ENCODE results near the gene DDX28.

Gene DDX28

DNA sequence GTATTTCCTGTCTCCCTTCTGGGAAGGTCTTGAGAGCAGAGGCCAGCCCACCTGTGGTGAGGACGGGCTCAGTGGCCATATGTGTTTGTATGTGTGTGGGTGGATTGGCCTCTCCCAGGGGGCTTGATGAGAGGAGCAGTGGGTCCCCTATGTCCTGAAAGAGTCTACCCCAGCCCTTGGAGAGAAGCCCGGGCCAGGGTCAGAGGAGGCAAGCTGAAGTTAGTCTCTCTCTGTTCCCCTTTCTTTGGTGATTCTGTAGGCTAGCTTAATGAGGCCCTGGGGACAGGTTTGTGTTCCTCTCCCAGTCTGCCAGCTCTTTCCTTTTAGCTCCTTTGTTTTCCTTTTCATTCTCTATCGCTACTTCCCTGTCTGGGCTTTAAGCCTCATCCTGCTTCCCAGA is 38.4 kb upstream of the DDX28 start:
- TF ChIP-seq, protein P1, sequence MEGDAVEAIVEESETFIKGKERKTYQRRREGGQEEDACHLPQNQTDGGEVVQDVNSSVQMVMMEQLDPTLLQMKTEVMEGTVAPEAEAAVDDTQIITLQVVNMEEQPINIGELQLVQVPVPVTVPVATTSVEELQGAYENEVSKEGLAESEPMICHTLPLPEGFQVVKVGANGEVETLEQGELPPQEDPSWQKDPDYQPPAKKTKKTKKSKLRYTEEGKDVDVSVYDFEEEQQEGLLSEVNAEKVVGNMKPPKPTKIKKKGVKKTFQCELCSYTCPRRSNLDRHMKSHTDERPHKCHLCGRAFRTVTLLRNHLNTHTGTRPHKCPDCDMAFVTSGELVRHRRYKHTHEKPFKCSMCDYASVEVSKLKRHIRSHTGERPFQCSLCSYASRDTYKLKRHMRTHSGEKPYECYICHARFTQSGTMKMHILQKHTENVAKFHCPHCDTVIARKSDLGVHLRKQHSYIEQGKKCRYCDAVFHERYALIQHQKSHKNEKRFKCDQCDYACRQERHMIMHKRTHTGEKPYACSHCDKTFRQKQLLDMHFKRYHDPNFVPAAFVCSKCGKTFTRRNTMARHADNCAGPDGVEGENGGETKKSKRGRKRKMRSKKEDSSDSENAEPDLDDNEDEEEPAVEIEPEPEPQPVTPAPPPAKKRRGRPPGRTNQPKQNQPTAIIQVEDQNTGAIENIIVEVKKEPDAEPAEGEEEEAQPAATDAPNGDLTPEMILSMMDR (conservative IDR thresholded peaks at IDR 0.05; ENCODE audit: low read length), result no peak
- DNase-seq (ENCODE audit: low read depth), result no peak
- no peak overlapping the region for H3K4me3 ChIP-seq (ENCODE audit: low read length)

DNA sequence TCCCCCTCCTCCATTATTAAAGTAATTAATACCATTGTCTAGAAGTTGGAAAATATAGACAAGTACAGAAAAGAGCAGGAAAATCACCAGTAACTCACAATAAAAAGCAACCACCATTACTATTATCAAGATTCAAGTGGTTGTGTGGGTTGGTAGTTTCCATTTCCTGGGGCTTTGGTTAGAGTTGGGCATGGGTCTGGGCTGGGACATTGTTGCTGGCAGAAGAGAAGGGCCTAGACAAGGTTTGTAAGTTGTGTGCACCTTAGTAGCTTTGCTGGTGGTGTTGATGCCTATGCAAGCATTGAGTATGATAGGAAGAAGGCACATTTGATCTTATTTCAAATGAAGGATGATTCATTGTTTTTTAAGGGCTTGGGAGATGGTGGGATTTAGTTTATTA is 36.8 kb upstream of the DDX28 start:
- no peak overlapping the region for H3K4me3 ChIP-seq (ENCODE audit: low read length)
- TF ChIP-seq, protein P1 (conservative IDR thresholded peaks at IDR 0.05; ENCODE audit: low read length), result no peak
- DNase-seq (ENCODE audit: low read depth), result no peak

DNA sequence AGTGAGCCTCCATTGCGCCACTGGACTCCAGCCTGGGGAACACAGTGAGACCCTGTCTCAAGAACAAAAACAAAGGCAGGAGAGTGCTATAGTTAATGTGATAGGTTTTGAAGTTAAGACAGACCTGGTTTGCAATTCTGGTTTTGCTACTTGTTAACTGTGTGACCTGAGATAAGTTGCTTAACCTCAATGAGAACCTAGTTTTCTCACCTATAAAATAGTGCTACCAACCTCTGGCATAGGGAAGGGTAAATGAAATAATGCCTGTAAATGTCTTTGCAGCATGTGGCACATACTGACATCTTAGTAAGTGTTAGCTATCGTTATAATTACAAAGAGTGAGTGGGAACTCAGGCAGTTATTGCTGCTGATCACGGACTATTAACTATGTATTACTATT is 32.4 kb upstream of the DDX28 start:
- no peak for DNase-seq (ENCODE audit: low read depth)

DNA sequence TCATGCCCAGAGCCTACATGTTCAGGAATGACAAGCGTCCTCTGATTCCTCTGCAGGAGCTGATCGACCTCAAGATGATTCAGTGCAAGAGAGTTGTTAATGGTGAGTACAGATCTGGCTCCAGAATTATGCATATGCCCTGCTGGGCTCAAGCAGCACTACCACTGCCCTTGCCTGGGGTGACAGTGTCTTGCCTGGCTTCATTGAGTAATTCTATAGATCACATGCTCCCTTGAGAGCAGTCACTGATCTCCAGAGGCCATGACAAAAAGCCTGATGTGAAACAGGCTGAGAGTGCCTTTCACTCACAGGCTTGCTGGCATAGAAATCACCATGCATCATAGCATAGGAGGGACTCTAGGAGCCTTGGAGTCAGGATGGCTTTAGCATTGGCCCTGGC is 26.4 kb upstream of the DDX28 start:
- DNase-seq (ENCODE audit: low read depth), result no peak
- no peak overlapping the region for H3K4me3 ChIP-seq (ENCODE audit: low read length)

More for the DNA sequence above, 32.4 kb upstream of the DDX28 start:
- H3K4me3 ChIP-seq (ENCODE audit: low read length), result no peak overlapping the region
- TF ChIP-seq, protein P1 (conservative IDR thresholded peaks at IDR 0.05; ENCODE audit: low read length), result no peak

DNA sequence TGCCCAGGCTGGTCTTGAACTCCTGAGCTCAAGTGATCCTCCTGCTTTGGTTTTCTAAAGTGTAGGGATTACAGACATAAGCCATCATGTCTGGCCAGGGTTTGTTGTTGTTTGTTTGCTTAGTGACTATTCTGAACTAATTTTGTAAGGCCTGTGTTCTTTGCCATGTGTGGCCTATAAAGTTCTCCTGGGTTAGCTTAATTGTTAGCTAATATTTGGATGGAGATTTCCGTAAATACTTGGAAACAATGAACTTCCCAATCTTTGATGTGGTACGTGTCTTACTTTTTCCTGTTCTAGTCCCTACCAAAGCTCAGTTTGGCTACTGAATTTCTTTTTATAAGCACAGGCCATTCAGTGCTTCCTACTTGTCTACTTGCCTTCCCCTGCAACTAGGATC is 25.0 kb upstream of the DDX28 start:
- TF ChIP-seq, protein P1 (conservative IDR thresholded peaks at IDR 0.05; ENCODE audit: low read length), result no peak
- H3K4me3 ChIP-seq (ENCODE audit: low read length), result no peak overlapping the region
- DNase-seq (ENCODE audit: low read depth), result no peak

More for the DNA sequence above, 26.4 kb upstream of the DDX28 start:
- TF ChIP-seq, protein P1 (conservative IDR thresholded peaks at IDR 0.05; ENCODE audit: low read length), result no peak

DNA sequence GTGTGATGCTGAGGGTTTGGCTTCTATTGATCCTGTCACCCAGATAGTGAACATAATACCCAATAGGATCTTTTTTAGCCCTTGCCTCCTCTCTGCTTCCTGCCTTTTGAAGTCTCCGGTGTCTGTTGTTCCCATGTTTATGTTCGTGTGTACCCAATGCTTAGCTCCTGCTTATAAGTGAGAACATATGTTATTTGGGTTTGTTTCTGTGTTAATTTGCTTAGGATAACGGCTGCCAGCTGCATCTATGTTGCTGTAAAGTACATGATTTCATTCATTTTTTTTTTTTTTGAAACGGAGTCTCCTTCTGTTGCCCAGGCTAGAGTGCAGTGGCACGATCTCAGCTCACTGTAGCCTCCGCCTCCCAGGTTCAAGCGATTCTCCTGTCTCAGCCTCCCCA is 23.1 kb upstream of the DDX28 start:
- TF ChIP-seq, protein P1 (conservative IDR thresholded peaks at IDR 0.05; ENCODE audit: low read length), result no peak
- H3K4me3 ChIP-seq (ENCODE audit: low read length), result no peak overlapping the region
- no peak for DNase-seq (ENCODE audit: low read depth)

DNA sequence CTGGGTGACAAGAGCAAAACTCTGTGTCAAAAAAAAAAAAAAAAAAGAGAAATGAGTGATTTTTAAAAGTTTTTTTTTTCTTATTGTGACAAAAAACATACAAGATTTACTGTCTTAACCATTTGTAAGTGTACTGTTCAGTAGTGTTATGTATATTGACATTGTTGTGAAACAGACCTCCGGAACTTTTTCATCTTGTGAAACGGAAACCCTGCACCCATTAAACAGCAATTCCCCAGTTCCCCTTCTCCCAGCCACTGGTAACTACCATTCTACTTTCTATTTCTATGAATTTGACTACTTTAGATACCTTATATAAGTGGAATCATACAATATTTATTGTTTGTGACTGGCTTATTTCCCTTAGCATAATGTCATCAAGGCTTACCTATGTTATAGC is 18.8 kb upstream of the DDX28 start:
- TF ChIP-seq, protein P1 (conservative IDR thresholded peaks at IDR 0.05; ENCODE audit: low read length), result no peak
- no peak for DNase-seq (ENCODE audit: low read depth)
- H3K4me3 ChIP-seq (ENCODE audit: low read length), result no peak overlapping the region

Measured in AG10803 (cell line).